Measurements from ENCODE around the gene COQ10A.
"Not testable (repeated sequence)": the region's sequence is repeated elsewhere in the genome, so short reads cannot be mapped to it uniquely, and the experiment has no call there.

Gene COQ10A

DNA sequence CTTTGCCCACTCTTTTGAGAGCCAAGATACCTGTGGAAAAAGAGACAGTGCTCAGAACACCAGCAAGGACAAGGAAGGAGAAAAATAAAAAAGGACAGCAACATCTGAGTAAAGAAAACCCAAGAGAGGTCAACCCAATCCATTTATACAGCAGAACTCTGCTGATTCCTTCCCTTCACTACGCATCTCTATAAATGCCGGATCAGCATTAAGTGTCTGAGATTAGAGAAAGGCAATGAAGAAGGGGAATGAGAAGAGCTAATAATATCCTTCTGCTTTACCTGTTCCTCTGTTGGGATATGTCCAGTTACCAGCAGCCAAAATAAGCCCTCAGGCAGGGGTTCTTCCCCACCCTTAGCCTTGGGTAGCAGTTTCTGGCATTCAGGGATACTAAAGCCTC, 15.8 kb downstream of the COQ10A start:
- H3K4me3 ChIP-seq (replicated peaks; ENCODE audit: low read depth, low read length) = no peak overlapping the region
- H3K27me3 ChIP-seq (replicated peaks; ENCODE audit: control insufficient read depth, insufficient read depth, low read length) = no peaks in the 10 kb centered on the region
- peaks cover 16% of the 10 kb centered on the region for H3K36me3 ChIP-seq (ENCODE audit: control insufficient read depth, insufficient read depth, low read length)
- no peak for DNase-seq (ENCODE audit: extremely low read depth, insufficient read length)
- TF ChIP-seq, protein P1, sequence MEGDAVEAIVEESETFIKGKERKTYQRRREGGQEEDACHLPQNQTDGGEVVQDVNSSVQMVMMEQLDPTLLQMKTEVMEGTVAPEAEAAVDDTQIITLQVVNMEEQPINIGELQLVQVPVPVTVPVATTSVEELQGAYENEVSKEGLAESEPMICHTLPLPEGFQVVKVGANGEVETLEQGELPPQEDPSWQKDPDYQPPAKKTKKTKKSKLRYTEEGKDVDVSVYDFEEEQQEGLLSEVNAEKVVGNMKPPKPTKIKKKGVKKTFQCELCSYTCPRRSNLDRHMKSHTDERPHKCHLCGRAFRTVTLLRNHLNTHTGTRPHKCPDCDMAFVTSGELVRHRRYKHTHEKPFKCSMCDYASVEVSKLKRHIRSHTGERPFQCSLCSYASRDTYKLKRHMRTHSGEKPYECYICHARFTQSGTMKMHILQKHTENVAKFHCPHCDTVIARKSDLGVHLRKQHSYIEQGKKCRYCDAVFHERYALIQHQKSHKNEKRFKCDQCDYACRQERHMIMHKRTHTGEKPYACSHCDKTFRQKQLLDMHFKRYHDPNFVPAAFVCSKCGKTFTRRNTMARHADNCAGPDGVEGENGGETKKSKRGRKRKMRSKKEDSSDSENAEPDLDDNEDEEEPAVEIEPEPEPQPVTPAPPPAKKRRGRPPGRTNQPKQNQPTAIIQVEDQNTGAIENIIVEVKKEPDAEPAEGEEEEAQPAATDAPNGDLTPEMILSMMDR (IDR thresholded peaks at IDR 0.05; ENCODE audit: insufficient read depth, low read length, poor library complexity, severe bottlenecking) = no peak

DNA sequence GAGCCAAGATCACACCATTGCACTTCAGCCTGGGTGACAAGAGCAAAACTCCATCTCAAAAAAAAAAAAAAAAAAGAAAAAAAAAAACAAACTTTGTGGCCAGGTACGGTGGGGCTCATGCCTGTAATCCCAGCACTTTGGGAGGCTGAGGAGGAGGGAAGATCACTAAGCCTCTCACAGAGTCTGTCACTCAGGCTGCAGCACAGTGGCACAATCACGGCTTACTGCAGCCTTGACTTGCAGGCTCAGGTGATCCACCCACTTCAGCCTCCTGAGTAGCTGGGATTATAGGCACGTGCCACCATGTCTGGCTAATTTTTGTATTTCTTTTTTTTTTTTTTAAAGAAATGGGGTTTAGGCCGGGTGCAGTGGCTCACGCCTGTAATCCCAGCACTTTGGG, 17.5 kb downstream of the COQ10A start:
- not testable (repeated sequence) for H3K4me3 ChIP-seq (replicated peaks; ENCODE audit: low read depth, low read length); H3K27me3 ChIP-seq (replicated peaks; ENCODE audit: control insufficient read depth, insufficient read depth, low read length); DNase-seq (ENCODE audit: extremely low read depth, insufficient read length)
- H3K36me3 ChIP-seq (ENCODE audit: control insufficient read depth, insufficient read depth, low read length) = peaks cover 13% of the 10 kb centered on the region

DNA sequence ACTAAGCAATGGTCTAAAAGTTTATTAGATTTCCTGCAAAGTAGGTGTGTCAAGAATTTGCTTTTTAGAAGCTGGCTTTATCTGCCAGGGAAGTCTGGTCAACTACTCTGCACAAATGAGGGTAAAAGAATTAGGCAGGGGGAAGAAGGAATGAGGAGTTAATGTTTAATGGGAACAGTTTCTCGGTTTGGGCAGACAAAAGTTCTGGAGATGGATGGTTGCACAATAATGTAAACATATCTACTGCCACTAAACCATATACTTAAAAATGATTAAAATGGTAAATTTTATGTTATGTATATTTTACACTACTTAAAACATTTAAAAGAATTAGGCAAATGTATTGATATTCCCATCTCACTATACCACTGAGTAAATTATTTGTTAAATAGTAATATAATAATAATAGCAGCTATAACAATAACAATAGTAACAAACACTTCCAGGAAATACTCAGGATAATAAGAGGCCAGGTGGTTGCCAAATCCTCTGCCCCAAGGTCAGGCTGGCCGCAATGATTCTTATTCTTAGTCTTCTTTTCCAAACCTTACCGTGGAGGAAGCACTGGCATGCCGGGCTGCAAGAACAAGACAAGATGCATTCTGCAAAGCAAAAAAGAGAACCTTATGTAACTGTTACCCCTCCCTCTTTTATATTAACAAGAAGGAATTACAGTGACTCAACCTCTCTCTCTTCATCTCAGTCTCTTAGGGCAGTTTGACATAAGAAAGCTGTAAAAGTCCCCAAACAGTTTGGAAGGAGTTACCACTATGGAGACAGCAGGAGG, 19.5 kb downstream of the COQ10A start:
- no peak overlapping the region for H3K4me3 ChIP-seq (replicated peaks; ENCODE audit: low read depth, low read length)
- TF ChIP-seq, protein P1 (IDR thresholded peaks at IDR 0.05; ENCODE audit: insufficient read depth, low read length, poor library complexity, severe bottlenecking) = no peak
- no peak for DNase-seq (ENCODE audit: extremely low read depth, insufficient read length)
- peaks cover 14% of the 10 kb centered on the region for H3K36me3 ChIP-seq (ENCODE audit: control insufficient read depth, insufficient read depth, low read length)
- H3K27me3 ChIP-seq (replicated peaks; ENCODE audit: control insufficient read depth, insufficient read depth, low read length) = no peaks in the 10 kb centered on the region

DNA sequence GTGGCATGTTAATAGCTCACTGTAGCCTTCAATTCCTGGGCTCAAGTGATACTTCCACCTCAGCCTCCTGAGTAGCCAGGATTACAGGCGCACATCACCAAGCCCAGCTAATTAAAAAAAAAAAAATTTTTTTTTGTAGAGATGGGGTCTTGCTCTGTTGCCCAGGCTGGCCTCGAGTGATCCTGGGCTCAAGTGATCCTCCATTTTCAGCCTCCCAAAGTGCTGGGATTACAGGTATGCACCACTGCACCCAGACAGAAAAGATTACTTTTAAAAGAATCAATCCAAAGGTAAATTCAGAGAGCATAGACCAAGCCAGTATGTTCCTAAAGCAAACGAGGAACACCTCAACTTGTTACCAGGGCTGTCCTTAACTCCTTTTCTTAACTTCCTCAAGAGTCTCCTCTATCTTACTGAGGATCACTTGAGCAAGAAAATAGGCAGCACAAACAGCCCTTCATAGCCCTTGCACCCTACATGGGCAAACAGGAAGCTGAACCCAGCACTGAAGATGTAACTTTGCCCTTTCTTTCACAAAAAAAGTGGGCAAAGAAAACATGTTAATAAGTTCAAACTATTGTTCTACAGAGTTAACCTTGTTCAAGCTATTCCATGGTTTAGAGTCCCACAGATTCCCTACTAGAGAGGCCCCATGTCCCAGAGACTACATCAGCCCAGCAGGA, 22.1 kb downstream of the COQ10A start:
- DNase-seq (ENCODE audit: extremely low read depth, insufficient read length) = no peak
- TF ChIP-seq, protein P1 (IDR thresholded peaks at IDR 0.05; ENCODE audit: insufficient read depth, low read length, poor library complexity, severe bottlenecking) = no peak
- no peak overlapping the region for H3K4me3 ChIP-seq (replicated peaks; ENCODE audit: low read depth, low read length)
- no peaks in the 10 kb centered on the region for H3K27me3 ChIP-seq (replicated peaks; ENCODE audit: control insufficient read depth, insufficient read depth, low read length)
- H3K36me3 ChIP-seq (ENCODE audit: control insufficient read depth, insufficient read depth, low read length) = peaks cover 8% of the 10 kb centered on the region

DNA sequence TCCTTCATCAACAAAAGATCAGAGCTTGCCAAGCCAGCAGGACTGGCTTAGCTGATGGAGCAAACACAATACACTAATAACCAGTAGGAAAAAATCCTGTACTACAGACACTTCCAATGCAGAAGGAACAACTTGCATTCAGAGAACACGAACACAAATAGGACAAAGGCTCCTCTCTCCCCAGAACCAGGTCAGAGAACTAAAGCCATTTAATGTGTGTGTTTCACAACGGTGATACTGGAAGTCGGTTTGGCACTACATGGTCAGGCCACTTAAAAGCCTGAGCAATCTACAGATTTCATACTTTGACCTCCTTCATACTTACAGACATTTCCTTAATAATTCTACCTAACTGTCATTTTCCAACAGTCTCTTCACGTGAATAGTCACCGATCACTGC, 27.1 kb downstream of the COQ10A start:
- TF ChIP-seq, protein P1 (IDR thresholded peaks at IDR 0.05; ENCODE audit: insufficient read depth, low read length, poor library complexity, severe bottlenecking) = no peak
- no peaks in the 10 kb centered on the region for H3K27me3 ChIP-seq (replicated peaks; ENCODE audit: control insufficient read depth, insufficient read depth, low read length)
- H3K4me3 ChIP-seq (replicated peaks; ENCODE audit: low read depth, low read length) = no peak overlapping the region
- DNase-seq (ENCODE audit: extremely low read depth, insufficient read length) = no peak
- peaks cover 5% of the 10 kb centered on the region for H3K36me3 ChIP-seq (ENCODE audit: control insufficient read depth, insufficient read depth, low read length)

DNA sequence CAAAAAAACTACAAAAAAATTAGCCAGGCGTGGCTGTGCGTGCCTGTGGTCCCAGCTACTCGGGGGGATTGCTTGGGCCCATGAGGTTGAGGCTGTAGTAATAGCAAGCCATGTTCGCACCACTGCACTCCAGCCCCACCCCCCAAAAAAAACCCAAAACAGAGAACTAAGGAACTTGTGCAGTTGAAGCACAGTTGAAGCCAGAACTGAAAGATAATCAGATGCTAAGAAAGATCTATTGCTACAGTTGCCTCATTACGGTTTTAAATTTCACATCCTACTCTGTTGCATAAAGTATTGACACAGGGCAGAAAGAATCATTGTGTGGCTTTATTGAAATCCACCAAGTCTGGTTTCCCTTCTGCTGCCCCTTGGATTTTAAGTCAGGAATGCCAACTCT, 29.6 kb downstream of the COQ10A start:
- no peaks in the 10 kb centered on the region for H3K27me3 ChIP-seq (replicated peaks; ENCODE audit: control insufficient read depth, insufficient read depth, low read length)
- no peak for DNase-seq (ENCODE audit: extremely low read depth, insufficient read length)
- peaks cover 2% of the 10 kb centered on the region for H3K36me3 ChIP-seq (ENCODE audit: control insufficient read depth, insufficient read depth, low read length)
- TF ChIP-seq, protein P1 (IDR thresholded peaks at IDR 0.05; ENCODE audit: insufficient read depth, low read length, poor library complexity, severe bottlenecking) = no peak
- no peak overlapping the region for H3K4me3 ChIP-seq (replicated peaks; ENCODE audit: low read depth, low read length)
